ENCODE results near the gene SIGLEC11.
"Not testable (repeated sequence)": the region's sequence is repeated elsewhere in the genome, so short reads cannot be mapped to it uniquely, and the experiment has no call there.

The SIGLEC11 gene

GRCh38 chr19:49950956-49951526, 9.9 kb downstream of the SIGLEC11 start:
- DNase-seq (ENCODE audit: low read depth in 2 of 2), result no peak

GRCh38 chr19:49950590-49950948, 10.4 kb downstream of the SIGLEC11 start:
- DNase-seq (ENCODE audit: low read depth in 2 of 2), result no peak

DNA sequence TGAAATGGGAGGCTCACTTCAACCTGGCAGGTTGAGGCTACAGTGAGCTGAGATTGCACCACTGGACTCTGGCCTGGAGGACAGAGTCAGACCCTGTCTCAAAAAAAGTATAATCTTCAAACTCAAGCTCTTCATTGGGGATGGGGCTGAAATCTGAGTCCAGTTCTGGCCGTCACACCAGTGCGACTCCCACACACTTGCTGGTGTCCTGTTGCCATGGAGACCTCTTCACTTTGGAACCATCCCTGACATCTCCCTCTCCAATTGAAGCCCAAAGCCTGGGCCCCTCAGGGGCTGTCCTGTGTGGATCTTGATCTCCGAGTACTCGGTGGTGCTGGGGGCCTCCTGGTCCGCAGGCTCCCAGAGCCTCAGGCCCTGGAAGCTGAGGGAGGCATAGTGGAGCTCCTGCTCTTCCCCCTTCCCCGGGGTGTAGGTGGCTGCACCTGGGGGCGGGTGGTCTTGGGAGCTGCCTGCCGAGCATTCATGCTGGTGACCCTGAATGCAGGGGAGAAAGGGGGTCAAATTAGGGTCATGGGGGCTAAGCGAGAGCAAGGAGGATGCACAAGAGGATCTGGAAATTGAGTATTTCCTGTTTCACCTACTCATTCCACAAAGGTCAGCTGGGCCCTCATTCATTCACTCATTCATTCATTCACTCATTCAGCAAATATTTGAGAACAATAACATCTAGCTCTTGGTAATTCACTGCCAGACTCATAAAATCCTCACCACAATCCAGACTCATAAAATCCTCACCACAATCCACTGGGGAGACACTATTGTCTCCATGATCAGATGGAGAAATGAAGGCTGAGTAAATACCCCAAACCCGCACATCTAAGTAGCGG, 11.0 kb downstream of the SIGLEC11 start:
- no peak for DNase-seq (ENCODE audit: low read depth in 2 of 2)

DNA sequence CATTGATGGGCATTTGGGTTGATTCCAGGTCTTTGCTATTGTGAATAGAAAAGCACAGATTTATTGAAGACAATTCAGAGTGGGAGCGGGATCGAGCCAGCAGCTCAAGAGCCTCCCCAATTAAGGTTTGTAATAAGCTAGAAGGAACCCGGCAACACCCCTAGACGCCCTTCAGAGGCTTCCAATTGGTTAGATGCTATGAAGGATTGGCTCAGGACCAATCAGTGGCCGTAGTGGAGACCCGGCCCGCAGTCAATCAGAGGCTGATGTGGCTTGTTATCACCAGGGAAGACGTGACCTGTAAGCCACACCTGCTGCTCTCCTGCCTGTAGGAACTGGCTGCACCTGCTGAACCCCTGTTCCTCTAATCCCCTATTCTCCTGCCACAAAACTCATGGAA, 14.6 kb downstream of the SIGLEC11 start:
- DNase-seq (ENCODE audit: low read depth in 2 of 2), result no peak

DNA sequence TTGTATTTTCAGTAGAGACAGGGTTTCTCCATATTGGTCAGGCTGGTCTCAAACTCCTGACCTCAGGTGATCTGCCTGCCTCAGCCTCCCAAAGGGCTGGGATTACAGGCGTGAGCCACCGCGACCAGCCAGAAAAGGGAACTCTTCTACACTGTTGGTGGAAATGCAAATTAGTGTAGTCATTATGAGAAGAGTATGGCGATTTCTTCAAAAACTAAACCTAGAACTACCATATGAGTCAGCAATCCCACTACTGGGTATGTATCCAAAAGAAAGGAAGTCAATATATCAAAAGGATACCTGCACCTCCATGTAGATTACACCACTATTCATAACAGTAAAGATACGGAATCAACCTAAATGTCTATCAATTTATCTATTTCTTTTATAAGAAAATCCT, 16.4 kb downstream of the SIGLEC11 start:
- DNase-seq (ENCODE audit: low read depth in 2 of 2), result not testable (repeated sequence)

DNA sequence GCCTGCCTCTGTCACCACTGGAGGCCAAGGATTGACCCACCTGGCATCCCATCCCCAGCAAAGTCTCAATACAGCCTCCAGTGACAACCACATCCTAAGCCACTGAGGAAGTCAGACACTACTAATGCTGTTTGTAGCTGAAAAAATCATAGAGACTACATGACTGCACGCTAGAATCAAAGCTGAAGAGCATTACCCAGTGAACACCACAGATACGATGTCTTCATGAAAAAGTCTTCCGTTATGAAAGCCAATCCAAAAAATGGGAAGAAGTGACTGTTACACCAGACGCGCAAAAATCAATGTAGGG, 20.5 kb downstream of the SIGLEC11 start:
- no peak for DNase-seq (ENCODE audit: low read depth in 2 of 2)

GRCh38 chr19:49939721-49940481, 21.1 kb downstream of the SIGLEC11 start:
- no peak for DNase-seq (ENCODE audit: low read depth in 2 of 2)

- DNase-seq (ENCODE audit: low read depth in 2 of 2), result no peak
Measured at GRCh38 chr19:49938662-49939061, 22.3 kb downstream of the SIGLEC11 start.

- peak; percentile 54 to 65 for DNase-seq (ENCODE audit: low read depth in 2 of 2)
Measured at GRCh38 chr19:49937750-49938381, 23.1 kb downstream of the SIGLEC11 start.

DNA sequence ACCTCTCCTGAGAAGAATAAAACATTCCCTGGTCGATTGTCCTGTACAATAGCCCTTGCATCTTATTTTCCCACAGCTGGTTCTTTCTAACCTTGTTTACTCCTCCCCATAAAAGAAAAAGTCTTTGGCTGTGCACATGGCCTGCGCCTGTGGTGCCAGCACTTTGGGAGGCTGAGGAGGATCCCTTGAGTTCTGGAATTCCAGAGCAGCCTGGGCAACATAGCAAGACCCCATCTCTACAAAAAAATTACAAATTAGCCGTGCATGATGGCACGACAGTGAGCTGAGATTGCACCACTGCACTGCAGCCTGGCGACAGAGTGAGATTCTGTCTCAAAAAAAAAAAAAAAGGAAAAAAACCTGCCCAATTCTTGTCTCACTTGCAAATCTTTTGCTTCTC, 24.4 kb downstream of the SIGLEC11 start:
- no peak for DNase-seq (ENCODE audit: low read depth in 2 of 2)

- DNase-seq (ENCODE audit: low read depth in 2 of 2), result no peak
Measured at GRCh38 chr19:49933643-49934042, 27.3 kb downstream of the SIGLEC11 start.

- no peak for DNase-seq (ENCODE audit: low read depth in 2 of 2)
Measured at GRCh38 chr19:49932731-49933131, 28.2 kb downstream of the SIGLEC11 start.

- DNase-seq (ENCODE audit: low read depth in 2 of 2), result no peak
Measured at GRCh38 chr19:49932041-49932451, 28.9 kb downstream of the SIGLEC11 start.

GRCh38 chr19:49931293-49932040, 29.5 kb downstream of the SIGLEC11 start:
- DNase-seq (ENCODE audit: low read depth in 2 of 2), result no peak

- DNase-seq (ENCODE audit: low read depth in 2 of 2), result no peak
Measured at GRCh38 chr19:49930483-49931011, 30.4 kb downstream of the SIGLEC11 start.

DNA sequence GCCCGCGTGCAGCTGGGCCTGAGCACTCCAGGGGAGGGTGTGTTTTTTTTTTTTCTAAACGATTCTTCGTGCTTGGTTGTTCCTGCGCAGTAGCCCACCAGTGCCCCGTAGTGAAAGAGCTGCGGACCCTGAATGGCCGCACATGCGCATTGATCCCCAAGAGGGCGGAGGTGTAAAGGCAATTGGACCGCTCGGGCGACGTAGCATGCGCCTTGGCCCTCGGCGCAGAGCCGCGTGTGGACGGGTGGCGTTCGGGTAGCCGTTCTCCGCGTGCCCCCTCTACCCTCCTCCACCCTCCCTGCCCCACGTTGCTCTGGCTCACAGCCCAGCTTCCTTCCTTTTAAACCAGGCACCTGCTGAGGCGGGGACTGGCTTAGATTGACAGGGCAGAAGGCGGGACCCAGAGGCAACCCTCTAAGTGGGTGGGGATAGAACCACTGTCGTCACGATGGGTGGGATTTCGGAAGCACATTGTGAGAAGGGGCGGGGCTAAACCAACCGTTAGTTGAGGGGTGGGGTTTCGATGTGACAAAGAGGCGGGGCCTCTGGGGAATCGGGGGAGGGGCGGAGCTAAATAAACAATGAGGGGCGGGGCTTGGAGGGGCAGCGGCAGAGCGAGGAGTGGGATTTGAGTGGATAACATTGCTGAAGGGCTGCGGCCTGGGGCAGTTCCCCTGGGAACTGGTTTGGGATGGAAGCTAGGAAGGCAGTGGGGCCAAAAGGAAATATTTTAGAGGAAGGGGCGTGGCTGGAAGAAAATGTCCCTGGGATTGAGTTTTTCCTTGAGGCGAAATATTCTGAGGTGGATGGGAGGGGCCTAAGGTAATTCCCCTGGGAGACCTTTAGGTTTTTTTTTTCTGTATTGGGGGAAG, 31.1 kb downstream of the SIGLEC11 start:
- DNase-seq (ENCODE audit: low read depth in 2 of 2), result peak; percentile 81 to 91

- DNase-seq (ENCODE audit: low read depth in 2 of 2), result peak; percentile 85 to 88
Measured at GRCh38 chr19:49929121-49929610, 31.8 kb downstream of the SIGLEC11 start, which contains the start of the genes ATF5 and NUP62. ATF5 (plus strand) TSS chr19:49929205; CDS start chr19:49930851, 1,646 bp downstream. NUP62 (minus strand) TSS chr19:49929504; CDS start chr19:49909807, 19,697 bp downstream.

DNA sequence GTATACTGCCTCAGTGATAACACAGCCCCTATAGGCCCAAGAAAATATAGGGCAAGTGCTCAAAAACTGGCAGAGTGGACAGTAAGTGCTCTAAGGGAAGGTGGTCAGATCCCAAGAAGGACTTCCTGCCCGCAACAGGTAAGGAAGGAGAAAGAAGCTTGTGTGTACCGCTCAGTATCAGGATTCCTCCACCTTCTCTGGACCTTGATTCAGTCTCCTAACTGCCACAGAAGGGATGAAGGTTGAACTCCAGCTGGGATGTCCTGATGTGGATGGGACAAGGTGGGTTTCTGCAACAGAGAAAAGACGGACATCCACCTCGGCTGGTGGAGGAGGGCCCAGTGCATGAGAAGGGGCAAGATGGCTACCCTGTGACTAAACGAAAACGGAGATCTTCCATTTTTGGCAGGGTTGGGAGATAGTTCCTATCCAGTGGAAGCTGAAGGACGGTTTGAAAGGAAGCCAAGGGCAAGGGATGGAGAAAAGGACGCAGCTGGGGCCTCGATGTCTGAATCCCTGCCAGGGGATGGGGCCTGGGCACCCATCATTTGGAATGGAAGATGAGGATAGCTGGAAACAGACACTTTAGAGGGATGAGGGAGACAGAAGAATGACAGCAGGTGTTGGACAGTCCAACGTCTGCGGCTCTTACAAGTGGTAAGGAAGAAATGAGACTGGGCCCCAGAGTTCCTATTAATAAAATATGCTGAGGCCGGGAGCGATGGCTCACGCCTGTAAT, 33.3 kb downstream of the SIGLEC11 start:
- no peak for DNase-seq (ENCODE audit: low read depth in 2 of 2)

- DNase-seq (ENCODE audit: low read depth in 2 of 2), result no peak
Measured at GRCh38 chr19:49926515-49926914, 34.5 kb downstream of the SIGLEC11 start.
